DLD1 (cell line): ENCODE data around the gene ERC2.

ENCODE experiments used
- in situ Hi-C: cut with HindIII; loops from 2 replicates; pipeline ENCODE4 v1.10.0; 2017; ENCODE audit warnings: low sequenced_read_pairs

ERC2 gene

GRCh38 chr3:55775366-55776154 is 692.7 kb downstream of the ERC2 start:
- in situ Hi-C loops: no loop called here

GRCh38 chr3:55774856-55775255 is 693.4 kb downstream of the ERC2 start:
- in situ Hi-C loops: no loop called here

- in situ Hi-C loops: no loop called here
Observed at GRCh38 chr3:55771503-55771902, 696.8 kb downstream of the ERC2 start.

GRCh38 chr3:55770077-55770476 is 698.2 kb downstream of the ERC2 start:
- in situ Hi-C loops: no loop called here

DNA sequence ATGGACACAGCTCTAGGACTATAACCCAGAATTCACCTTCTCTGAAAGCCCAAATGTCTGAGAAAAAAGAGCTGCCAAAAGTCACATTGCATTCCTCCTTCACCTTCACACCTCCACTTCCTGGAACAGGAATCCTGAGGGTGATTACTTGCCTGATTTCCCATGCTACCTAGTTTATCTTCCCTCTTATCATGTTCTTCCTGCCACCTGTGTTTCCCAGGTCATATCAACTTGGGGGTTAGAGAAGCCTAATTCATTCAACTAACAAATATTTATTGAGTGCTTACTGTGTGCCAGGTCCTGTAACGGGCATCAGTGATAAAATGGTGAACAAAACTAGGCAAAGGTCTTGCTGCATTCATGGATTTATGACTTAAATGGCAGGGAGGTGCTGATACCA is 701.5 kb downstream of the ERC2 start:
- in situ Hi-C loops: no loop called here

GRCh38 chr3:55765906-55766701 is 702.2 kb downstream of the ERC2 start:
- in situ Hi-C loops: no loop called here

- in situ Hi-C loops: no loop called here
Observed at GRCh38 chr3:55765398-55765797, 702.9 kb downstream of the ERC2 start.

GRCh38 chr3:55756976-55757375 is 711.3 kb downstream of the ERC2 start:
- in situ Hi-C loops: no loop called here

DNA sequence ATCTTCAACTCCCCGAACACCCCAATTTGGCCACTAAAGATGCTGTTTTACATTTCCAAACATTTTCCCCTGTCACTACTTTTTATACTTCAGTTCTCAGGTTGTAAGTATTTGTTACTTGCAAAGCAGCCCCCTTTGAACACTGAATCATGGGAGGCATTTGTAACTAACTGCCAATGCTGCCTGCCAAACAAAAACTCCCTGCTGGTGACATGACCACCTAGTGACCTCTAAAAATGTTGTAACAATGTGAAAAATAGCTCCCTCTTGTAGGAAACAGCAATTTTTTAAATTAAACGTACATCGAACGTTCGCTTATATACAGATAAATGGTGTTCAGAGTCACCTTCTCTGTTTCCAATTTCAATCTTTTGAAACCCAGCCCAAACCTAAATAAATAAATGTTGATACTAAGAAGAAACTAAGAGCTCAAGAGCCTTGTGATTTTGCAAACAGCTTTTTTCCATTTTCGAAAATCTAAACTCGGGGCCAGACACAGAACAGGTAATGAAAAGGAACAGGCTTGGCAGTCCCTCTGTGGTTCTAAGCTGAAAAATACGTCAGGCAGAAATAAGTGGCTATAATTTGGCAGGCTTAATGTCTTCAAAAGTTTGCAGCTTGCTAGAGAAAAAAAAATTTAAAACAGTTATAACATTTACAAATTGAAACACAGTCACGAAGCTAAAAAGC is 712.6 kb downstream of the ERC2 start:
- in situ Hi-C loops: no loop called here

DNA sequence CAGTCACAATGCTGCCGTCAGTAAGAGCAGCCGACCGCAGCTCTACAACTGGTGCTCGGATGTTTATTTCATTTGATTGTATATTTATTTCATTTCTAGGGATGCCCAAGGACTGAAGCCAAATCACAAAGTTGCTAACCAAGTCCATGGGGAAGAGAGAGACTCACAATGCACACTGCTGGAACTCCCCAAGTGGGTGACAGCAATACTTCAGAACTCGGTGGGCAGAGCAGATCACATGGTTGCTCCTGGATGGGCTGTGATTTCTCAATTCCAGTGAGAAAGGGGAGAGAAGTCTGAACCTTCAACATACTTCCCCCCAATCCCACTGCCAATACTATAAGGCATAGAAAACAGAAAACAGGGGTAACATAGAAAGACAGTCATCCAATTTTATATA is 715.4 kb downstream of the ERC2 start:
- in situ Hi-C loops: no loop called here

DNA sequence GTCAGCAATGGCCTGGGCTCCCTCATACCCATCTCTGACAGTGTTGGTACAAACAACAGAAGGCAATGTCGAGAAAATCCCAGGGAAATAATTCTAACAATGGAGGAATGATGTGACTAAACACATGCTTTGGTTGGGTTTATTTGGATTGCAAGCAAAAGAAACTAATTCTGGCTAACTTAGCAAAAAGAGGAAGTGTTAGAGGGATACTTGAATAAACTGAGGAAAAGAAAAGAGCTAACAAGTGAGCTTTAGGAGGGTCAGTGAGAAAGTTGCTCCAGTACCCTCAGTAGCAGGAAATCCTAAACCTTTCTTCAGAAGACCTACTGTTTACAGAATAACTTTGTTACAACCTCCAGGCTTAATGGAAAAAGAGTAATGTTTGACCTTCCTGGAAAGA is 716.5 kb downstream of the ERC2 start:
- in situ Hi-C loops: no loop called here

DNA sequence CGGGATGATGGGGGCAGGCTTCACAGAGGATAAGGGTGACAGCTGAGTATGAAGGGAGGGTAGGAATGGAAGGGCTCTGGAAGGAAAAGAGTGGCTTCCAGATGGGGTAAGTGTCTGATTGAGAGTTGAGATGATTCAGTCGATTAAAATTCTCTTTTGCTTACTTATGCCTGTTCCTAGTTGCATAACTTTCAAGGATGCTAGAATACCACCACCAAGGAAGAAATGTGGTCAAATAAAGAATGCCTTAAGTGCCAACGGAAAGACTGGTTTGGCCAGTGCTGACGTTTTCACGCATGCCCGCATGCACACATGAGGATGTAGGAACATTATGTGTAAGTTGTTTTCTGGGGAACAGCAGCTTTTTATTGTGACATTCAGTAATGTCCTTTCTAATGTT is 717.7 kb downstream of the ERC2 start:
- in situ Hi-C loops: no loop called here

GRCh38 chr3:55749036-55749435 is 719.2 kb downstream of the ERC2 start:
- in situ Hi-C loops: loop anchor here (25.0 kb wide), 1 partner anchor 262 kb away; the partner anchor contains the start of gene WNT5A

- in situ Hi-C loops: loop anchor here (25.0 kb wide), 1 partner anchor 260 kb away; the partner anchor contains the start of gene WNT5A
Observed at GRCh38 chr3:55746808-55747413, 721.4 kb downstream of the ERC2 start.

DNA sequence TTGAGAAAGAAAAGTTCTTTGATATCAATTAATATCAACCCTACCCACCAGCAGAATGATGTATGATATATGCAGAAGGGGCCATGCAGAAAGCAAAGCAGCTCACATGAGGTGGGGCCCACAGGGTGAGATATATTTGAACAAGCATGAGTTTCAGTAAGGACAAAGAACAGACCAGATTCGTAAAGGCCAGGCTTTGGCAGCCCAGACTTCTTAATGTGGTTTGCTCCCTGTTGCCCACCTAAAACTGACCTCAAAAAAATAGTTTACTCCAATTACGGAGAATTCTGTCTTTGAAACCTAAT is 725.5 kb downstream of the ERC2 start:
- in situ Hi-C loops: loop anchor here (25.0 kb wide), 1 partner anchor 255 kb away; the partner anchor contains the start of gene WNT5A

DNA sequence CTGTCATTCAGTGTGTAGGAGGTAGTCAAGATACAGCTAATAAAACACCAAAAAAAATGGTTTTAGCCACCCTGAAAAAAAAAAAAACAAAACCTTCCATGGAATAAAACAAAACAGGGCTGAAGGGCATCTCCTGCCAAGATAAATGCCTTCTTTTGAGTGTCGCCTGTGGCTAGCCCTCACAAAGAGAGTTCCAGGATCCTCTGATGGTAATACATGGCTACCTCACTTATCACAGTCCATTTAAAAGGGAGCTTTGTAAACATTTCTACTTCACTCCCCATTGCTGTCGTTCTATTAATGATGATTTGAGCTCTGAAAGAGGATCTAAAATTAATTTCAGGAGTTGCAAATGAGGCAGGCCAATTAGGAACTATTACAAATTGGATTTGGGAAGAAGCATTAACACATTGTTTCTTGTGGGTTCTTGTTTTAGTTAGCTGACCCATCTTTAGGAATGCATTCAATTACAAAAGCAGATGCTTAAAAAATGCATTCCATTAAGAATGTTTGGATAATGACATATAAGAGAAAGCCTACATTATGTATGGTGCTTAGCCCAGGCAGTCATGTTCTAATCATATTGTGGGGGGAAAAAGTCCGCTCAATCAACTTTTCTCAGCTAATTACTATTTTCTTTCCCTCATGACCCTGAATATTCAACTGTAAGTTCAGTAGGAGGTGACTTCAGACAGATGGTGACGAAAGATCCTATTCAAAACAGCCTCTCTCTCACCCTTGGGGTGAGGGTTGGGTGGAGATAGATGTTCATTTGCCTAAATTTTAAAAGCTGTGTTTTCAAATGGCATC is 726.0 kb downstream of the ERC2 start:
- in situ Hi-C loops: loop anchor here (25.0 kb wide), 1 partner anchor 255 kb away; the partner anchor contains the start of gene WNT5A

DNA sequence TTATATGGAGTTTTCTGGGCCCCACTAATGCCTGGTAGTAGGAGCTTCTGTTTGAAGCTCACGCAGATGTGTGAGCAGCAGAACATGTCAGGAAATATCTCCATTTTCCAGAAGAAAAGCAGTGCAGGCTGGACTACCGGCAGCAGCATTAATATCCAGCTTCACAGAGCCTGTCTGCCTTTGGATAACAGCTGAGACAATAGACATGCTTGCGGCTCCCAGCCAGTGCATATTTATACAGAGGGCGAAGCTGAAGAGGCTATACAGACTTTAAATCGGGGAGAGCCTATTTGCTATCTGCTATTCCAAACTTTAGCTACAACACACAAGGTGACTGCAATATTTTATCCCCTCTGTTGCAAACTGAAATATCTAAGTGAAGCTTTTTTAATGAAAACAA is 731.1 kb downstream of the ERC2 start:
- in situ Hi-C loops: loop anchor here (25.0 kb wide), 1 partner anchor 250 kb away; the partner anchor contains the start of gene WNT5A

GRCh38 chr3:55735976-55736375 is 732.3 kb downstream of the ERC2 start:
- in situ Hi-C loops: loop anchor here (25.0 kb wide), 1 partner anchor 249 kb away; the partner anchor contains the start of gene WNT5A

- in situ Hi-C loops: loop anchor here (25.0 kb wide), 1 partner anchor 244 kb away; the partner anchor contains the start of gene WNT5A
Observed at GRCh38 chr3:55731741-55732140, 736.5 kb downstream of the ERC2 start.

DNA sequence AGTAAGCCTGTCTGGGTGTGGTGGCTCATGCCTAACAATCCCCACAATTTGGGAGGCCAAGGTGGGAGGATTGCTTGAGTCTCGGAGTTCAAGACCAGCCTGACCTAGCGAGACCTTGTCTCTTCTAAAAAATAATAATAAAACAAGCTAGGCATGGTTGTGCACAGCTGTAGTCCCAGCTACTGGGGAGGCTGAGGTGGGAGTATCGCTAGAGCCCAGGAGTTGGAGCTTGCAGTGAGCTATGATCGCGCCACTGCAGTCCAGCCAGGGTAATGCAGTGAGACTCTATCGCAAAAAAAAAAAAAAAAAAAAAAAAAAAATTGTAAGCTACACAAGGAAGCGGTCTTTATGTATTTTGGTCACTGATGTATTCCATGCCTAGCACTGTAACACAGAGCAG is 738.7 kb downstream of the ERC2 start:
- in situ Hi-C loops: loop anchor here (25.0 kb wide), 1 partner anchor 242 kb away; the partner anchor contains the start of gene WNT5A
